ENCODE measurements around the gene ING3.
"Not testable (repeated sequence)": the region's sequence is repeated elsewhere in the genome, so short reads cannot be mapped to it uniquely, and the experiment has no call there.

The ING3 gene

GRCh38 chr7:120949998-120950538 lies 509 bp upstream of the ING3 start:
- DNase-seq (ENCODE audit: low read depth, low spot score), result no peak

- DNase-seq (ENCODE audit: low read depth, low spot score), result no peak
Observed at GRCh38 chr7:120951309-120951699, 727 bp downstream of the ING3 start.

- no peak for DNase-seq (ENCODE audit: low read depth, low spot score)
Observed at GRCh38 chr7:120951826-120952225, 1.2 kb downstream of the ING3 start.

GRCh38 chr7:120955577-120956149 lies 5.1 kb downstream of the ING3 start:
- DNase-seq (ENCODE audit: low read depth, low spot score), result no peak

GRCh38 chr7:120959929-120960484 lies 9.4 kb downstream of the ING3 start:
- no peak for DNase-seq (ENCODE audit: low read depth, low spot score)

- DNase-seq (ENCODE audit: low read depth, low spot score), result no peak
Observed at GRCh38 chr7:120960714-120961113, 10.1 kb downstream of the ING3 start.

- no peak for DNase-seq (ENCODE audit: low read depth, low spot score)
Observed at GRCh38 chr7:120961638-120962173, 11.1 kb downstream of the ING3 start.

- DNase-seq (ENCODE audit: low read depth, low spot score), result no peak
Observed at GRCh38 chr7:120964088-120964487, 13.5 kb downstream of the ING3 start.

- no peak for DNase-seq (ENCODE audit: low read depth, low spot score)
Observed at GRCh38 chr7:120966961-120967360, 16.4 kb downstream of the ING3 start.

GRCh38 chr7:120973849-120974248 lies 23.3 kb downstream of the ING3 start:
- no peak for DNase-seq (ENCODE audit: low read depth, low spot score)

- DNase-seq (ENCODE audit: low read depth, low spot score), result no peak
Observed at GRCh38 chr7:120979765-120980499, 29.4 kb downstream of the ING3 start.

GRCh38 chr7:120981117-120981516 lies 30.5 kb downstream of the ING3 start:
- DNase-seq (ENCODE audit: low read depth, low spot score), result no peak

GRCh38 chr7:120981888-120982615 lies 31.5 kb downstream of the ING3 start:
- DNase-seq (ENCODE audit: low read depth, low spot score), result no peak

- DNase-seq (ENCODE audit: low read depth, low spot score), result not testable (repeated sequence)
Observed at GRCh38 chr7:120983592-120983991, 33.0 kb downstream of the ING3 start.

- no peak for DNase-seq (ENCODE audit: low read depth, low spot score)
Observed at GRCh38 chr7:120984406-120984805, 33.8 kb downstream of the ING3 start.

- DNase-seq (ENCODE audit: low read depth, low spot score), result no peak
Observed at GRCh38 chr7:120985130-120985758, 34.7 kb downstream of the ING3 start.

GRCh38 chr7:120985839-120986238 lies 35.3 kb downstream of the ING3 start:
- no peak for DNase-seq (ENCODE audit: low read depth, low spot score)

GRCh38 chr7:120986650-120987049 lies 36.1 kb downstream of the ING3 start:
- DNase-seq (ENCODE audit: low read depth, low spot score), result no peak

GRCh38 chr7:120987280-120987679 lies 36.7 kb downstream of the ING3 start:
- no peak for DNase-seq (ENCODE audit: low read depth, low spot score)

- DNase-seq (ENCODE audit: low read depth, low spot score), result peak; percentile 74
Observed at GRCh38 chr7:120987683-120988590, 37.4 kb downstream of the ING3 start.
